A172 (cell line): Measurements from ENCODE around the gene ARL13B. TPM values are rescaled to one million over a fixed set of nuclear protein-coding genes. Genes with fewer than 3 reads are reported as not detected.
"Not testable (repeated sequence)": the region's sequence is repeated elsewhere in the genome, so short reads cannot be mapped to it uniquely, and the experiment has no call there.

Experiments
- DNase-seq: peaks from one replicate; pipeline ENCODE4 v3.0.0-alpha.2; 2015; ENCODE audit warnings: low spot score
- total RNA-seq: library from RNA; depleted of rRNA; stranded (reverse); fragments of >200 nt; shearing (Covaris generic); gene quantifications from 2 replicates; pipeline ENCODE4 v1.2.3, GENCODE V29; 2014; rRNA removed

The ARL13B gene
- total RNA-seq = 21.3 and 24.8 TPM in 2 replicates

- peak; percentile 99 for DNase-seq
These were observed at the start of gene ARL13B for GRCh38 chr3:93979850-93980676. TSS of gene ARL13B (plus strand) at chr3:93980155. CDS start at chr3:93980424, 269 bp downstream.

GRCh38 chr3:93931597-93932229 lies 48.2 kb upstream of the ARL13B start:
- DNase-seq = no peak

- no peak for DNase-seq
These were observed 45.4 kb upstream of the ARL13B start for GRCh38 chr3:93934366-93935046.

GRCh38 chr3:93936549-93936948 lies 43.4 kb upstream of the ARL13B start:
- DNase-seq = no peak

- DNase-seq = not testable (repeated sequence)
These were observed 42.5 kb upstream of the ARL13B start for GRCh38 chr3:93937485-93937884.

GRCh38 chr3:93949958-93950357 lies 30.0 kb upstream of the ARL13B start:
- DNase-seq = not testable (repeated sequence)

GRCh38 chr3:93961026-93961425 lies 18.9 kb upstream of the ARL13B start:
- DNase-seq = no peak

- DNase-seq = no peak
These were observed 18.5 kb upstream of the ARL13B start for GRCh38 chr3:93961489-93961888.

- no peak for DNase-seq
These were observed 17.2 kb upstream of the ARL13B start for GRCh38 chr3:93962798-93963197.

GRCh38 chr3:93965106-93965505 lies 14.8 kb upstream of the ARL13B start:
- not testable (repeated sequence) for DNase-seq

GRCh38 chr3:93969443-93969842 lies 10.5 kb upstream of the ARL13B start:
- peak; percentile 73 for DNase-seq

GRCh38 chr3:93969997-93970396 lies 10.0 kb upstream of the ARL13B start:
- DNase-seq = no peak

GRCh38 chr3:93973131-93974126 lies 6.5 kb upstream of the ARL13B start, which contains the start of gene PROS1:
TSS of gene PROS1 (minus strand) at chr3:93973896. CDS start at chr3:93973749, 147 bp downstream.
- DNase-seq = peak; percentile 88

- DNase-seq = no peak
These were observed 1.7 kb downstream of the ARL13B start for GRCh38 chr3:93981649-93982048.

- DNase-seq = no peak
These were observed 3.5 kb downstream of the ARL13B start for GRCh38 chr3:93983408-93983807.

- DNase-seq = no peak
These were observed 4.7 kb downstream of the ARL13B start for GRCh38 chr3:93984618-93985017.

GRCh38 chr3:93988283-93988682 lies 8.3 kb downstream of the ARL13B start:
- DNase-seq = no peak

- no peak for DNase-seq
These were observed 8.8 kb downstream of the ARL13B start for GRCh38 chr3:93988764-93989163.

GRCh38 chr3:93989241-93989640 lies 9.3 kb downstream of the ARL13B start:
- no peak for DNase-seq

GRCh38 chr3:93991631-93992030 lies 11.7 kb downstream of the ARL13B start:
- DNase-seq = no peak

- DNase-seq = no peak
These were observed 12.3 kb downstream of the ARL13B start for GRCh38 chr3:93992207-93992606.
